ENCODE data around the gene IKZF3. TPM values are rescaled to one million over a fixed set of nuclear protein-coding genes. Genes with fewer than 3 reads are reported as not detected.
A peak's percentile ranks its signal among the peaks of the same experiment; 100 is the strongest.

The IKZF3 gene
- total RNA-seq, 6 experiments from 2014 or later = 0.22 to 1.9 (median 0.92) TPM

DNA sequence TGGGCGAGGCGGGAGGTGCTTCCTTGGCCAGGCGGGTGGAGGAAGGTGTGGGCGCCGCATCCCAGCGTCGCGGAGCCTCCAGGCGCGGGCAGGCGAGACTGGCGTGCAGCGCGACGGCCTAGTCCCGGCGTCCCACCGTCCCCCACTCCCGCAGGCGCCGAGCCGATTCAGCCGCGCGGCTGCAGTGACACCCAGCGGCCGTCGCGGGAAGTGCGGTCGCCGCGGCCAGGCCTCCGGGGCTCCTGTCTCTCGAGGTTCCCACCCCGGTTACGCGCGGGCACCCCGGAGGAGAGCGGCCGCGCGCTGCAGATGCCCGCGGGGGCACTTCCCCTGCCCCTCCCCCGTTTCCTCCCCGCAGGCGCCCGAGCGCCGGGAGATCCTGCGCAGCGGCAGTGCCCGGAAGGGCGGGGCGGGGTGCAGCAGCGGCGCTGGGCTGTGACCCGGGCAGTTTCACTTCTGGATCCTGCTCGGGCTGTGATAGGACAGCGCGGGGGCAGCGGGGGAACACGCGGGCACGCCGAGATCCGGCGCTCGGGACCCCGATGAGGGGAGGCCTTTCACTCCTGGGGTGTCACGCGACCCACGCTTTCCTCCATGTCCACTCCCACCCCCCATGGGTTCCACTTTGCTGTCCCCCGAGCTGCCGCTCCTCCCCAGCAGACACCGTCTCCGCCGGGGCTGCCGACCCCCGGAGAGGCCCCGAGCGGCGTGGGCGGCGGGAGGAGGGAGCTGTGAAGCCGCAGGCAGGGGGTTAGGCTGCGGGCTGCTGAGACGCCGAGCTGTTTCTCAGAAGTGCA lies 109.8 kb downstream of the IKZF3 start:
- WGBS (ENCODE audit: insufficient coverage, low coverage, low lambda C conversion rate, missing lambda C conversion rate) = 8% methylated on average over 14 of the region's 91 CpGs
- TF ChIP-seq POLR2A (IDR thresholded peaks at IDR 0.05) = peak; percentile 76
- TF ChIP-seq, protein P1, sequence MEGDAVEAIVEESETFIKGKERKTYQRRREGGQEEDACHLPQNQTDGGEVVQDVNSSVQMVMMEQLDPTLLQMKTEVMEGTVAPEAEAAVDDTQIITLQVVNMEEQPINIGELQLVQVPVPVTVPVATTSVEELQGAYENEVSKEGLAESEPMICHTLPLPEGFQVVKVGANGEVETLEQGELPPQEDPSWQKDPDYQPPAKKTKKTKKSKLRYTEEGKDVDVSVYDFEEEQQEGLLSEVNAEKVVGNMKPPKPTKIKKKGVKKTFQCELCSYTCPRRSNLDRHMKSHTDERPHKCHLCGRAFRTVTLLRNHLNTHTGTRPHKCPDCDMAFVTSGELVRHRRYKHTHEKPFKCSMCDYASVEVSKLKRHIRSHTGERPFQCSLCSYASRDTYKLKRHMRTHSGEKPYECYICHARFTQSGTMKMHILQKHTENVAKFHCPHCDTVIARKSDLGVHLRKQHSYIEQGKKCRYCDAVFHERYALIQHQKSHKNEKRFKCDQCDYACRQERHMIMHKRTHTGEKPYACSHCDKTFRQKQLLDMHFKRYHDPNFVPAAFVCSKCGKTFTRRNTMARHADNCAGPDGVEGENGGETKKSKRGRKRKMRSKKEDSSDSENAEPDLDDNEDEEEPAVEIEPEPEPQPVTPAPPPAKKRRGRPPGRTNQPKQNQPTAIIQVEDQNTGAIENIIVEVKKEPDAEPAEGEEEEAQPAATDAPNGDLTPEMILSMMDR (IDR thresholded peaks at IDR 0.05) = peak; percentile 97 to 100 (median 98)
- no peaks in the 10 kb centered on the region for H3K27me3 ChIP-seq
- H3K4me1 ChIP-seq = peaks cover 0 to 18% (median 2%) of the 10 kb centered on the region in 4 donors
- H3K4me3 ChIP-seq = peak overlapping the region; percentile 54 to 79 (median 71)
- peak; percentile 88 to 93 (median 90) for ATAC-seq
- peak; percentile 96 to 97 (median 97) for DNase-seq
- intact Hi-C loops (cut with DNase I) = loop anchor here (5.0 to 10.0 kb wide), 2 partner anchors 132 to 220 kb away; no protein-coding TSS in a partner anchor
- peak overlapping the region; percentile 82 to 97 (median 90) for H3K27ac ChIP-seq
- no peaks in the 10 kb centered on the region for H3K9me3 ChIP-seq
- no peaks in the 10 kb centered on the region for H3K36me3 ChIP-seq

DNA sequence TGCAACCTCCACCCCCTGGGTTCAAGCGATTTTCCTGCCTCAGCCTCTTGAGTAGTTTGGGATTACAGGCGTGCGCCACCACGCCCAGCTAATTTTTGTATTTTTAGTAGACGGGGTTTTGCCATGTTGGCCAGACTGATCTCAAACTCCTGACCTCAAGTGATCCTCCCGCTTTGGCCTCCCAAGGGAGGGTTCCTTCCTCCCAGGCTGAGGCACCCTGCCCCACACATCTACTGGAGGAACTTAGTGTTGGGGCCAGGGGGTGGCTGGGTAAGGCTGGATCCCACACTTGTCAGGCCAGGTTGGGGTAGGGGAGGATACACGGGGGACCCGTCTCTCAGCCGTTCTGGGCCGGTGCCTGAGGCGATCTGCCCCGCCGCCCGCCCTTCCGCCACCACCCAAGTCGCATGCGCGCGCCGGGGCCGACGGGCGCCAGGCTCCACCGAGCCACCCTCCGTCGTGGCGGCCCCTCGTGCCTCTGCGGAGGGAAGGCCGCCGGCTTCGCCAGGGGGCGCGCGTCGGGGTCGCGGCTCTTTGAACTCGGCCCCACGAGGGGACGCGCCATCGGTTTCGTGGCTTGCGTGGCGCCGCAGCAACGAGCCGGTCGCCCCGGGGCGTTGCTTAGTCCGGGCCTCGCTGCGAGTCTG lies 110.5 kb downstream of the IKZF3 start:
- intact Hi-C loops (cut with DNase I) = loop anchor here (5.0 to 10.0 kb wide), 2 partner anchors 131 to 221 kb away; no protein-coding TSS in a partner anchor
- WGBS (ENCODE audit: insufficient coverage, low coverage, low lambda C conversion rate, missing lambda C conversion rate) = 63% methylated on average over 5 of the region's 55 CpGs
- peak; percentile 68 to 76 (median 71) for DNase-seq
- Histone ChIP-seq H3K9me3 (no peaks in the 10 kb centered on the region), H3K36me3 (no peaks in the 10 kb centered on the region), H3K4me3 (peak overlapping the region; percentile 54 to 79 (median 71)), H3K4me1 (peaks cover 0 to 18% (median 2%) of the 10 kb centered on the region in 4 donors), H3K27ac (peak overlapping the region; percentile 82 to 97 (median 90)), H3K27me3 (no peaks in the 10 kb centered on the region)
- ATAC-seq = peak; percentile 44 to 54 (median 46)
- TF ChIP-seq, protein P1 (IDR thresholded peaks at IDR 0.05) = no peak
- TF ChIP-seq POLR2A (IDR thresholded peaks at IDR 0.05) = no peak

DNA sequence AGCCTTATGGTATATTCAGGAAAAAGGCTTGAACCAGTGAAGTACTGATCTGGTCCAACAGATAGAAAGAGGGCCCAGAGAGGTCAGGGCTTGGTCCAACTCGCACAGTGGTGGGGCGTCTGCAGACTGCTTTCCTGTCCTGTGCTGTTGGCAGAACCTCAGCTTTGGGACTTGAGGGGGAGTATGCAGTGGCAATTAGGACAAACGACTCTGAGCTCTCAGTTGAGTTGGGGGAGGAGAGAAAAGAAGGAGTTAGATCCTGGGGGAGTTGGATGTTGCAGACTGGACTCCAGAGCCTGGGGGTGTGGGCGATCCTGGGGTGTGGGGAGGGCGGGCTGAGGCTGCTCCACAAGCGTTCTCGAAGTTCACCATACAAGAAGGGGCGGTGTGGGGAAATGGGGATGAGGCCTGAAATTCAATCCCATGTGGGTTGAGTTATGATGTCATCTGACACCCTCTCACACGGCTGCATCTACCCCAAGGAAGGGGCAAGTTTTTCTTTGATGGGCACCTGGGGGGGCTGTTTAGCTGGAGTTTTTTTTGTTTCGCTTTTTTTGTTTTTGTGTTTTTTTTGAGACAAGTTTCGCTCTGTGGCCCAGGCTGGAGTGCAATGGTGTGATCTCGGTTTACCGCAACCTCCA lies 111.8 kb downstream of the IKZF3 start:
- TF ChIP-seq, protein P1 (IDR thresholded peaks at IDR 0.05) = no peak
- TF ChIP-seq POLR2A (IDR thresholded peaks at IDR 0.05) = no peak
- Histone ChIP-seq H3K27ac (no peak overlapping the region), H3K9me3 (no peaks in the 10 kb centered on the region), H3K36me3 (peaks cover 0 to 2% (median 0%) of the 10 kb centered on the region in 4 donors), H3K4me3 (no peak overlapping the region), H3K4me1 (peaks cover 0 to 18% (median 2%) of the 10 kb centered on the region in 4 donors), H3K27me3 (no peaks in the 10 kb centered on the region)
- WGBS (ENCODE audit: insufficient coverage, low coverage, low lambda C conversion rate, missing lambda C conversion rate) = 68% methylated on average over 7 of the region's 13 CpGs
- intact Hi-C loops (cut with DNase I) = loop anchor here (5.0 to 10.0 kb wide), 2 partner anchors 130 to 222 kb away; no protein-coding TSS in a partner anchor
- no peak for DNase-seq
- no peak for ATAC-seq

DNA sequence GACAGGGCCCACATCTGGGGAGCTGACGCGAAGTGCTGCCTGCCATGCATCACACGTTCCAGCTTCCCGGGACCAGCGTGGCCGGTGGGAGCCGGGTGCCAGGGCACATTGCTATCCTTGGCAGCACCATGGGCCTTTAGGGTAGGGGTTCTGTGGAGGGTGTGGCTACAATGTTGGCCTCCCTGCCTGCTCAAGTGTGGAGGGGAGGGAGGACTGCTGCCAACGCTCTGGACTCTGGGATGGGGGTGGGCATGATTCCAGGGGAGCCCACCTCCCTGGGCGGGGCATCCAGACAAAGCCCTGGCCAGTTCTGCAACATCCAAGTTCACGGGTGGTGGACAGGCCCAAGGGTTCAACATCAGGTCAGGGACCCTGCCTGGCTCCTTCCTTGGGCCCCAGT lies 112.5 kb downstream of the IKZF3 start:
- WGBS (ENCODE audit: insufficient coverage, low coverage, low lambda C conversion rate, missing lambda C conversion rate) = 69% methylated on average over 7 of the region's 10 CpGs
- no peak for DNase-seq

More for the DNA sequence above, 112.5 kb downstream of the IKZF3 start:
- no peak overlapping the region for H3K4me3 ChIP-seq
- no peaks in the 10 kb centered on the region for H3K27me3 ChIP-seq
- H3K9me3 ChIP-seq = no peaks in the 10 kb centered on the region
- intact Hi-C loops (cut with DNase I) = loop anchor here (5.0 to 10.0 kb wide), 2 partner anchors 129 to 223 kb away; no protein-coding TSS in a partner anchor
- ATAC-seq = no peak
- peaks cover 0 to 2% (median under 1%) of the 10 kb centered on the region in 4 donors for H3K36me3 ChIP-seq
- peaks cover 0 to 18% (median 2%) of the 10 kb centered on the region in 4 donors for H3K4me1 ChIP-seq
- TF ChIP-seq, protein P1 (IDR thresholded peaks at IDR 0.05) = no peak
- no peak for TF ChIP-seq POLR2A (IDR thresholded peaks at IDR 0.05)
- H3K27ac ChIP-seq = no peak overlapping the region

All from right lobe of liver (tissue), 6 donors.